ENCODE measurements around the gene HDAC5. TPM values are rescaled to one million over a fixed set of nuclear protein-coding genes. Genes with fewer than 3 reads are reported as not detected.

The HDAC5 gene
- total and polyA plus RNA-seq, 2 of the 8 experiments (the other 6 are each of a cell fraction or from before 2014, with no cell fraction given): 48.5 to 54.4 TPM

DNA sequence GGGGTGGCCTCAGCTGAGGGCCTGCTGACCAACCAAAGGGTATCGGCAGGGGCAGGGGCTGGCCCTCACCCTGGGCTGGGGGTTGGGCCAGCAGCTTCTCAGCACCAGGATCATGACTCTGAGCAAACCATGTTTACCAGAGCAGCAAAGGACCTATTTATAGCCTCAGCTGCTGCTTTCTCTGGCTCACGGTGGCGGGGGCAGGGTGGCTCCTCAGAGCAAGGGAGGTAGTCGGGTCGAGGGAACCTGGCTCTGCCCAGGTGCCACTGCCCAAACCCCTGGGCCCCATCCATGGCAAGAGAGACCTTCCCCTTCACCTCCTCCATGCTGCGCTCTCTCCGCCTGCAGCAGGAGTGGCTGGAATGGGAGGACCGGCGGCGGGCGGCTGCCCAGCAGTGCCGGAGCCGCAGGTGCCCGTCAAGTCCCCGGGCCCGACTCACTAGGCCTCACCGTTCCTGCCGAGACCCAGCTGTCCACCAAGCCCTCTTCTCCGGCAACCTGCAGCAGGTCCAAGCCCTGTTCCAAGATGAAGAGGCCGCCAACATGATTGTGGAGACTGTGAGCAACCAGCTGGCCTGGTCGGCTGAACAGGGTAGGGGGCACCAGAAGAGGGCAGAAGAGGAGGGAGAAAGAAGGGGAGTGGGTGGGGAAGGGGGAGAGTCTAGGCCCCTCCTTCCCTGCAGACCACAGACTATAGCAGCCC, 47.2 kb upstream of the HDAC5 start, which contains the start of gene ASB16 (continued):
- peak; percentile 36 to 42 (median 41); a peak in 3 of 4 replicates for TF ChIP-seq CTCF (IDR thresholded peaks at IDR 0.05; ENCODE audit: control extremely low read depth in 1 of 3, insufficient read depth in 1 of 3, low read depth in 1 of 3, low read length in 3 of 3)
- TF ChIP-seq RBBP5 (IDR thresholded peaks at IDR 0.05; ENCODE audit: borderline replicate concordance, low read depth, low read length): 0 out of 2 replicates have a peak, but pooled peaks have one; percentile 61
- peak; percentile 64 for TF ChIP-seq ASH2L (IDR thresholded peaks at IDR 0.05; ENCODE audit: low read length)
- TF ChIP-seq SP2 (IDR thresholded peaks at IDR 0.05; ENCODE audit: low read length): no peak
- TF ChIP-seq TBP (IDR thresholded peaks at IDR 0.05; ENCODE audit: low read depth, low read length): no peak

Data from H1 (cell line).